HFFc6 (cell line): Measurements from ENCODE around the gene TP53BP1. TPM values are rescaled to one million over a fixed set of nuclear protein-coding genes. Genes with fewer than 3 reads are reported as not detected.

ENCODE experiments used
- DNase-seq: peaks from one replicate; pipeline ENCODE4 v3.0.0-alpha.2; 2018
- H3K27ac Mint-ChIP-seq: 2 replicates; pipeline ENCODE4 v1.8.0; 2020; ENCODE audit warnings: mild to moderate bottlenecking, mixed read lengths
- H3K27me3 Mint-ChIP-seq: 2 replicates; pipeline ENCODE4 v1.8.0; 2021; ENCODE audit warnings: mild to moderate bottlenecking, moderate library complexity, mixed read lengths; ENCODE audit not compliant: insufficient read depth
- H3K36me3 Mint-ChIP-seq: 2 replicates; pipeline ENCODE4 v1.8.0; 2021; ENCODE audit warnings: low read depth, mixed read lengths
- H3K4me1 Mint-ChIP-seq: 2 replicates; pipeline ENCODE4 v1.8.0; 2020; ENCODE audit warnings: low read depth, mixed read lengths
- H3K4me3 Mint-ChIP-seq: 2 replicates; pipeline ENCODE4 v1.8.0; 2020; ENCODE audit warnings: mild to moderate bottlenecking, moderate library complexity, mixed read lengths
- H3K9me3 Mint-ChIP-seq: 2 replicates; pipeline ENCODE4 v1.8.0; 2020; ENCODE audit warnings: mild to moderate bottlenecking, mixed read lengths
- total RNA-seq, 6 experiments: library from RNA; stranded (reverse); fragmentation: NEBNext Ultra II Directional; extraction: Animal tissue kit (Norgen Biotek cat#: 25700); gene quantifications; 2 replicates in 1 of 6; 3 replicates in 5 of 6; pipeline ENCODE4 v1.2.3, GENCODE V29; 2021
- TF ChIP-seq, protein P1 (sequence below): fragments of 200-600 bp; sonication (generic); IDR thresholded peaks from 2 replicates; pipeline ENCODE4 v1.5.0; 2021; ENCODE audit warnings: antibody characterized with exemption, mild to moderate bottlenecking

Gene TP53BP1
- total RNA-seq, 6 experiments from 2014 or later = 44.7 to 49.5 (median 46.4) TPM

DNA sequence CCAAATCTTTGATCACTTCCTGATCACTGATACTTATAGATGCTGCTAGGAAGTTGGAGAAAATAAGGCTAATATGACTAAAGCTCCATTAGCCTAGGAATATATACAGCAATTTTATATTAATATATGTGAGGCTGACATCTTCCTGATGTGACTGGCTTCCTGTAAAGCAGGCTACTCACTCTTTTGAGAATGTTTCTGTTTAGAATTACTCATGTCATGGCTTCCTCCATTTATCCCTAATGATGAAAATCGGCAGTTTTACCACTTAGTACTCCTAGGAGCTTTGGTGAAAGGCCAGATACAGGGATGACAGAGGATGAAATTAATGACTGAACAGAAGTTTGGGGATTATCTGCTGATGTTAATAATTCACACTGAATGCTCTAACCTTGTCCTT is 20.6 kb upstream of the TP53BP1 start:
- Mint-ChIP-seq H3K9me3 (no peaks in the 10 kb centered on the region), H3K4me1 (peaks cover 84% of the 10 kb centered on the region), H3K27me3 (peaks cover 2% of the 10 kb centered on the region), H3K36me3 (peaks cover 4% of the 10 kb centered on the region; the same call in 1 of the 2 replicates), H3K27ac (peak overlapping the region; percentile 82), H3K4me3 (peak overlapping the region; percentile 53)
- TF ChIP-seq, protein P1, sequence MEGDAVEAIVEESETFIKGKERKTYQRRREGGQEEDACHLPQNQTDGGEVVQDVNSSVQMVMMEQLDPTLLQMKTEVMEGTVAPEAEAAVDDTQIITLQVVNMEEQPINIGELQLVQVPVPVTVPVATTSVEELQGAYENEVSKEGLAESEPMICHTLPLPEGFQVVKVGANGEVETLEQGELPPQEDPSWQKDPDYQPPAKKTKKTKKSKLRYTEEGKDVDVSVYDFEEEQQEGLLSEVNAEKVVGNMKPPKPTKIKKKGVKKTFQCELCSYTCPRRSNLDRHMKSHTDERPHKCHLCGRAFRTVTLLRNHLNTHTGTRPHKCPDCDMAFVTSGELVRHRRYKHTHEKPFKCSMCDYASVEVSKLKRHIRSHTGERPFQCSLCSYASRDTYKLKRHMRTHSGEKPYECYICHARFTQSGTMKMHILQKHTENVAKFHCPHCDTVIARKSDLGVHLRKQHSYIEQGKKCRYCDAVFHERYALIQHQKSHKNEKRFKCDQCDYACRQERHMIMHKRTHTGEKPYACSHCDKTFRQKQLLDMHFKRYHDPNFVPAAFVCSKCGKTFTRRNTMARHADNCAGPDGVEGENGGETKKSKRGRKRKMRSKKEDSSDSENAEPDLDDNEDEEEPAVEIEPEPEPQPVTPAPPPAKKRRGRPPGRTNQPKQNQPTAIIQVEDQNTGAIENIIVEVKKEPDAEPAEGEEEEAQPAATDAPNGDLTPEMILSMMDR = no peak
- peak; percentile 18 for DNase-seq

DNA sequence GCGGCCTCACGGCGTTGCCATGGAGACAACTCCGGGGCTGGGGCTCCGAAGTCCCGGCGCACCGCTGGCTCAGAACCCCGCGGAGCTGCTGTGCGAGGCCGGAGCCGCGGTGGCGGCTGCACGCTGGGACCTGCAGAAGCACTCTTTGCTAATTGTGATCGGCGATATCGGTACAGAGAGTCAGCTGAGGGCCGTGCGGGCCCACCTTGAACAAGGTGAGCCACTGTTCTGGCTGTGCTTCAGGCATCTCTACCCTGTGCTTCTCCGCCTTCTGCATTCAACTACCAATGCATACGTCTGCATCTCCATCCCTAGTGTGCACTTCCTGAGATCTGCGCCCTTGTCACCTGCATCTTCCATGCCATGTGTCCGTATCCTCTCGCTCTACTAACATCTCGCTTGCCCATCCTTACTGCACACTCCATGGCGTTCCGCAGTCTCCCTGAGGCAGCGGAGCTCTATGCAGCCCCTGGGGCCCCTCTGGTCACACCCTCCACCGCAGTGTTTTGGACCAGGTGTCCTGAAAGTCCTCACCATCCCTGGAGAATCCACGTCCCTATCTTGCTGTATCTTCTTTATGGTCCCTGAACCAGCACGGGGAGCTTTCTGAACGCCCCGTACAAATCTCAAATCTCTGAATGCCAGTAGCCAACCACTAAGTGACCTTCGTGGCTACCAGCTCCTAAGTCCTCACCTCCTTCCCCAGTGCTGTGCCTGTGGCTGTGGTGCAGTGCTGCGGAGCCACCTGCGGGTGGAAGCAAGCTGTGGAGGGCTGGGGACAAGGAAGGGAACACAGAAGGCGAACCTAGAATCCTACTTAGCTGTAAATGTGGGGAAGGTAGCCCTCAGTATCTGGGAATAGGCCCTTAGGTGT is 18.3 kb upstream of the TP53BP1 start:
- Mint-ChIP-seq H3K4me1 (peaks cover 79% of the 10 kb centered on the region), H3K36me3 (no peaks in the 10 kb centered on the region), H3K9me3 (no peaks in the 10 kb centered on the region), H3K4me3 (peak overlapping the region; percentile 94), H3K27me3 (peaks cover 2% of the 10 kb centered on the region; the same call in 1 of the 2 replicates), H3K27ac (peak overlapping the region; percentile 86)
- TF ChIP-seq, protein P1 = peak; percentile 57
- DNase-seq = no peak

DNA sequence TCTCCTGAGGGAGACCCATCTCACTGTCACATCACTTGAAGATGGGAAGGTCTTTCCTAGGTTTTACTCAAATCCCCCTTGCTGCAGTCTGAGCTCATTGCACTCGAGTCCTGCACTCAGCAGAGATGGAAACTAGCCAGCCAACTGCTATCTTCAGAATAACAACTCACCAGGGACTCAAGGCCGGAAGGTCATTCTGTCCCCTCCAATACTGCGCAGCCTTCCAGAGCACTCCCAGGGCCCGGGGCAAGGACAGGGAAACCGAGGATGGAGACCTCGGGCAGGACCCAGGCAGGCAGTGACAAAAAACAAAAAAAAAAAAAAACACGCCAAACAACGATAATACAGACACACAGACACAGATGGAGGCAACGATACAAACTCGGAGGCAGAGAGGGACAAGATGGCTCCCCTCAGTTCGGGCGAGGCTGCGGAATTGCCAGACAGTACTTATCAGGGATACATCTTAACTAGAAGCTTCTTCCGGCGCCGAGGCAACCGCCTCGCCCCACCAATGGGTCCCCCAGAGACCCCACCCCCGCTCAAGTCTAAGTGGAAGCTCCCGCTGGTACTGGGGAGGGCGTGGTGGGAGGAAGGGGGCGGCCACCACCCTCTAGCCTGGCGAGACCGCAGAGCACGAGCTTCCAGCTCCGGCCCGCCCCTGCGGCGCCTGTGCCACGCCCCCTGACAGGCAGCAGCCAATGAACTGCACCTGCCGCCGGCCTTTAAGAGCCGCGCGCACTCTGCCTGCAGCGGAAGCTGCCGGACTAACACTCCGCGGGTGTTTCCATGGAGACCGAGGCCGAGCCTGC is 17.4 kb upstream of the TP53BP1 start:
- no peaks in the 10 kb centered on the region for H3K9me3 Mint-ChIP-seq
- H3K27me3 Mint-ChIP-seq = peaks cover 2% of the 10 kb centered on the region; the same call in 1 of the 2 replicates
- TF ChIP-seq, protein P1 = peak; percentile 63
- no peaks in the 10 kb centered on the region for H3K36me3 Mint-ChIP-seq
- peak; percentile 99 for DNase-seq
- peaks cover 79% of the 10 kb centered on the region for H3K4me1 Mint-ChIP-seq
- peak overlapping the region; percentile 94 for H3K4me3 Mint-ChIP-seq
- peak overlapping the region; percentile 97 for H3K27ac Mint-ChIP-seq

DNA sequence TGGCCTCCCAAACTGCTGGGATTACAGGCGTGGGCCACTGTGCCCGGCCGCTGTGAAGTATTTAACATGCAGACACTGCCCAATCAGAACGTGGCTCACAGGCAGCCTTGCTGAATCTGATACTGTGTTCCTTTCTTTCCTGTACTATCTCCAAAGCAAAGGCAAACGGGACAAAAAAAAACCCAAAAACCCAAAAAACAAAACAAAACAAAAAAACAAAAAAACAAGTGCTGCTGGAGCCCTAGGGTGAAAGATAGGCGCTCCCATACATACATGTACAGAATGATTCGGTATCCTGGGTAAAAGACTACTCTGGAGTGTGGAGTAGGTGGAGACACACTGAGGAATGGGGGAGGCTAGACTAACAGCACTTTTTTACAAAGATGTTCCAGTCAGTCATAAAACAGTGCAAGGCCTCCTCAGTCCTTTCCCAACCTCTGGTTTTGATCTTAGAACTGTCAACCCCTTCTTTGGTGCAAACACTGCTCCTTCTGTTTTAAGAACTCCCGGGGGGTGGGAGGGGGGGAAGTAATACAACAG is 16.8 kb upstream of the TP53BP1 start:
- no peaks in the 10 kb centered on the region for H3K36me3 Mint-ChIP-seq
- no peaks in the 10 kb centered on the region for H3K9me3 Mint-ChIP-seq
- peak; percentile 34 for DNase-seq
- H3K4me1 Mint-ChIP-seq = peaks cover 80% of the 10 kb centered on the region
- H3K4me3 Mint-ChIP-seq = peak overlapping the region; percentile 94
- peak overlapping the region; percentile 97 for H3K27ac Mint-ChIP-seq
- TF ChIP-seq, protein P1 = no peak
- peaks cover 2% of the 10 kb centered on the region; the same call in 1 of the 2 replicates for H3K27me3 Mint-ChIP-seq

DNA sequence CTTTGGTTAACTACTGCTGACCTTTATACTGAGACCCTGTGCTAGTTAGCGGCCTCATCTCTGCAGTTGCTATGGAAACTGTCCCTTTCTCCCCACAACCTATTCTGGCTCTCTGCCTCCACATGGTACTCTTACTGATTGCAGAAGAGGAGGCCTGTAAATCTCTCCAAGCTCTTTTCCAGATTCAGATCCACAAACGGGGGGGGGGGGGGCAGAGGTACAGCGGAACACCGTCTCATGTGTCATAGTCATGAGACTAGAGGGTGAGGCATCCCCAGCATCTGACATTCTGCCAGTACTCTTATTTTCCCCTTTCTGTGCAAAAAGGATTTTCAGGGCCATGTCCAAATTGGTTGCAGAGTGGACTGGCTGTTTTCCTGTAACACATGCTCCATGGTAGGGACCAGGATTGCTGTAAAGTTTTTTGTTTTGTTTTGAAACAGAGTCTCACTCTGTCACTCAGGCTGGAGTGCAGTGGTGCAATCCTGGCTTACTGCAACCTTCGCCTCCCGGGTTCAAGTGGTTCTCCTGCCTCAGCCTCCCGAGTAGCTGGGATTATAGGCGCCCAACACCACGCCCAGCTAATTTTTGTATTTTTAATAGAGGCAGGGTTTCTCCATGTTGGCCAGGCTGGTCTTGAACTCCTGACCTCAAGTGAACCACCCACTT is 16.2 kb upstream of the TP53BP1 start:
- Mint-ChIP-seq H3K36me3 (no peaks in the 10 kb centered on the region), H3K9me3 (no peaks in the 10 kb centered on the region), H3K27me3 (no peaks in the 10 kb centered on the region), H3K27ac (peak overlapping the region; percentile 97), H3K4me3 (peak overlapping the region; percentile 94), H3K4me1 (peaks cover 78% of the 10 kb centered on the region)
- TF ChIP-seq, protein P1 = no peak
- peak; percentile 39 for DNase-seq
